HCT116 (cell line): ENCODE data around the gene RBM14.
"Not testable (repeated sequence)": the region's sequence is repeated elsewhere in the genome, so short reads cannot be mapped to it uniquely, and the experiment has no call there.

Source experiments
- CBX3 ChIP-seq: IDR thresholded peaks from 2 replicates; pipeline ENCODE4 v1.6.1; 2012; ENCODE audit warnings: low read depth
- CEBPB ChIP-seq: IDR thresholded peaks from 2 replicates; pipeline ENCODE4 v1.6.1; 2012; ENCODE audit warnings: low read depth
- ELF1 ChIP-seq: IDR thresholded peaks from 2 replicates; pipeline ENCODE4 v1.6.1; 2012; ENCODE audit warnings: low read depth, borderline replicate concordance
- EZH2 ChIP-seq: fragments of 200-600 bp; sonication (generic); IDR thresholded peaks from 2 replicates; pipeline ENCODE4 v1.6.1; 2017; ENCODE audit warnings: antibody characterized with exemption, mixed run types
- MAX ChIP-seq: IDR thresholded peaks from 2 replicates; pipeline ENCODE4 v1.6.1; 2012
- POLR2A ChIP-seq: IDR thresholded peaks from 2 replicates; pipeline ENCODE4 v1.7.0; 2011; ENCODE audit warnings: borderline replicate concordance; ENCODE audit not compliant: insufficient read depth, insufficient read length; ENCODE audit errors: extremely low read depth
- POLR2AphosphoS5 ChIP-seq: IDR thresholded peaks from 2 replicates; pipeline ENCODE4 v1.6.1; 2011; ENCODE audit warnings: mild to moderate bottlenecking, low read depth, low read length, moderate library complexity
- RAD21 ChIP-seq: IDR thresholded peaks from 2 replicates; pipeline ENCODE4 v1.6.1; 2012; ENCODE audit warnings: low read depth, mild to moderate bottlenecking
- TCF7L2 ChIP-seq: IDR thresholded peaks from 2 replicates; pipeline ENCODE4 v1.7.0; 2011; ENCODE audit warnings: borderline replicate concordance, inconsistent platforms; ENCODE audit not compliant: insufficient read depth, insufficient read length; ENCODE audit errors: extremely low read depth
- YY1 ChIP-seq: IDR thresholded peaks from 2 replicates; pipeline ENCODE4 v1.6.1; 2011; ENCODE audit warnings: low read length, low read depth, moderate library complexity, mild to moderate bottlenecking; ENCODE audit not compliant: insufficient replicate concordance; ENCODE audit errors: extremely low read depth
- ZNF274 ChIP-seq: fragments of 200-500 bp; sonication (Bioruptor generic); IDR thresholded peaks from 2 replicates; pipeline ENCODE4 v1.6.1; 2014; ENCODE audit warnings: mild to moderate bottlenecking, low read depth, low read length, inconsistent platforms
- TF ChIP-seq, protein P1 (sequence below), 3 experiments: fragments of 200-600 bp in 1 of 3; sonication (generic) in 1 of 3; IDR thresholded peaks in 2 of 3; conservative IDR thresholded peaks in 1 of 3; 2 replicates each; pipeline ENCODE4 v1.5.1; 2012 to 2017; ENCODE audit warnings: low read depth in 2 of 3, low read length in 2 of 3, antibody characterized with exemption in 1 of 3, borderline replicate concordance in 1 of 3, control low read depth in 1 of 3, mild to moderate bottlenecking in 1 of 3, mixed read lengths in 1 of 3, mixed run types in 1 of 3, moderate library complexity in 1 of 3; ENCODE audit not compliant: insufficient read depth in 1 of 3

DNA sequence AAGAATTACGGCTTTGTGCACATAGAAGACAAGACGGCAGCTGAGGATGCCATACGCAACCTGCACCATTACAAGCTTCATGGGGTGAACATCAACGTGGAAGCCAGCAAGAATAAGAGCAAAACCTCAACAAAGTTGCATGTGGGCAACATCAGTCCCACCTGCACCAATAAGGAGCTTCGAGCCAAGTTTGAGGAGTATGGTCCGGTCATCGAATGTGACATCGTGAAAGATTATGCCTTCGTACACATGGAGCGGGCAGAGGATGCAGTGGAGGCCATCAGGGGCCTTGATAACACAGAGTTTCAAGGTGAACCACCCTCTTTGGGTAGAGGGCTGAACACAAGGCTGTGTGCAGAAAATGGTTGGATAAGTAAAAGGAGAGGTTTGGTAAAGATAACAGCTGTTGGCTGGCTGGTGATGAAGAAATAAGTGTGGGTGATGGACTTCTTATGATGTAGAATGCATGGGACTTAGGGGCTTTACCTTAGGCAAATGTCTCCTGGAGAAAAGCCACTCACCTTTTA is 23.4 kb downstream of the RBM14 start:
- TF ChIP-seq, protein P1, sequence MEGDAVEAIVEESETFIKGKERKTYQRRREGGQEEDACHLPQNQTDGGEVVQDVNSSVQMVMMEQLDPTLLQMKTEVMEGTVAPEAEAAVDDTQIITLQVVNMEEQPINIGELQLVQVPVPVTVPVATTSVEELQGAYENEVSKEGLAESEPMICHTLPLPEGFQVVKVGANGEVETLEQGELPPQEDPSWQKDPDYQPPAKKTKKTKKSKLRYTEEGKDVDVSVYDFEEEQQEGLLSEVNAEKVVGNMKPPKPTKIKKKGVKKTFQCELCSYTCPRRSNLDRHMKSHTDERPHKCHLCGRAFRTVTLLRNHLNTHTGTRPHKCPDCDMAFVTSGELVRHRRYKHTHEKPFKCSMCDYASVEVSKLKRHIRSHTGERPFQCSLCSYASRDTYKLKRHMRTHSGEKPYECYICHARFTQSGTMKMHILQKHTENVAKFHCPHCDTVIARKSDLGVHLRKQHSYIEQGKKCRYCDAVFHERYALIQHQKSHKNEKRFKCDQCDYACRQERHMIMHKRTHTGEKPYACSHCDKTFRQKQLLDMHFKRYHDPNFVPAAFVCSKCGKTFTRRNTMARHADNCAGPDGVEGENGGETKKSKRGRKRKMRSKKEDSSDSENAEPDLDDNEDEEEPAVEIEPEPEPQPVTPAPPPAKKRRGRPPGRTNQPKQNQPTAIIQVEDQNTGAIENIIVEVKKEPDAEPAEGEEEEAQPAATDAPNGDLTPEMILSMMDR (IDR thresholded peaks at IDR 0.05 in 2 of 3, conservative IDR thresholded peaks at IDR 0.05 in 1 of 3; ENCODE audit: borderline replicate concordance in 1 of 3, insufficient read depth in 1 of 3, low read depth in 2 of 3, low read length in 2 of 3), result not testable (repeated sequence)
- TF ChIP-seq EZH2, POLR2AphosphoS5, CBX3, MAX, ELF1, YY1, RAD21, ZNF274, CEBPB, POLR2A, TCF7L2: not testable (repeated sequence)
